NCI-H748 (cell line): ENCODE measurements around the gene PSMB11.
A peak's percentile ranks its signal among the peaks of the same experiment; 100 is the strongest.
"Not testable (repeated sequence)": the region's sequence is repeated elsewhere in the genome, so short reads cannot be mapped to it uniquely, and the experiment has no call there.

Experiments
- DNase-seq: peaks from one replicate; lab custom pipeline; 2025; ENCODE audit not compliant: unreplicated experiment; lab: John Stamatoyannopoulos, UW

Gene PSMB11, protein sequence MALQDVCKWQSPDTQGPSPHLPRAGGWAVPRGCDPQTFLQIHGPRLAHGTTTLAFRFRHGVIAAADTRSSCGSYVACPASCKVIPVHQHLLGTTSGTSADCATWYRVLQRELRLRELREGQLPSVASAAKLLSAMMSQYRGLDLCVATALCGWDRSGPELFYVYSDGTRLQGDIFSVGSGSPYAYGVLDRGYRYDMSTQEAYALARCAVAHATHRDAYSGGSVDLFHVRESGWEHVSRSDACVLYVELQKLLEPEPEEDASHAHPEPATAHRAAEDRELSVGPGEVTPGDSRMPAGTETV

GRCh38 chr14:23042162-23042965 is at the start of gene PSMB11:
TSS of gene PSMB11 (plus strand) at chr14:23042212. CDS start at chr14:23042226, 14 bp downstream.
- DNase-seq, result no peak

- no peak for DNase-seq
Observed at GRCh38 chr14:22993517-22993916, 48.5 kb upstream of the PSMB11 start.

DNA sequence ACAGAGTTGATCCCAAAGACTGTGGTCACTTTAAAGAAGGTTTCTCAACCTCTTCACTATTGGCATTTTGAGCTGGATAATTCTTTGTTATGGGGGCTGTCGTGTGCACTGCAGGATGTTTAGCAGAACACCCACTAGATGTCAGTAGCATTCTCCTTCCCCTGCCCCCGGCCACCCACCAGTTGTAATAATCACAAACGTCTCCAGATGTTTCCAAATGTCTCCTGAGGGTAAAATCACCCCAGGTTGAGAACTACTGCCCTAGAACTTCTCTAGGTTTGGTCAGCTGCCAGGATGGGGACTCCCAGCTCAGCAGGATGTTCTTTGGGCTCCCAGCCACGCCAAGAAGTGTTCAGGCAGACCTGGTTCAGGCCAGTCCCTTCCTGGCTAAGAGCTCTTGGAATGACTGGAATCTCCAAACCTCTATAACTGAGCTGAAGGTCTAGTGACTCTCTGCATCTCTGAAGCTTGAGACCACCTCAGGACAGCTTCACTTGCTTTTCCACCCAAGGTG is 47.2 kb upstream of the PSMB11 start:
- peak; percentile 29 for DNase-seq

DNA sequence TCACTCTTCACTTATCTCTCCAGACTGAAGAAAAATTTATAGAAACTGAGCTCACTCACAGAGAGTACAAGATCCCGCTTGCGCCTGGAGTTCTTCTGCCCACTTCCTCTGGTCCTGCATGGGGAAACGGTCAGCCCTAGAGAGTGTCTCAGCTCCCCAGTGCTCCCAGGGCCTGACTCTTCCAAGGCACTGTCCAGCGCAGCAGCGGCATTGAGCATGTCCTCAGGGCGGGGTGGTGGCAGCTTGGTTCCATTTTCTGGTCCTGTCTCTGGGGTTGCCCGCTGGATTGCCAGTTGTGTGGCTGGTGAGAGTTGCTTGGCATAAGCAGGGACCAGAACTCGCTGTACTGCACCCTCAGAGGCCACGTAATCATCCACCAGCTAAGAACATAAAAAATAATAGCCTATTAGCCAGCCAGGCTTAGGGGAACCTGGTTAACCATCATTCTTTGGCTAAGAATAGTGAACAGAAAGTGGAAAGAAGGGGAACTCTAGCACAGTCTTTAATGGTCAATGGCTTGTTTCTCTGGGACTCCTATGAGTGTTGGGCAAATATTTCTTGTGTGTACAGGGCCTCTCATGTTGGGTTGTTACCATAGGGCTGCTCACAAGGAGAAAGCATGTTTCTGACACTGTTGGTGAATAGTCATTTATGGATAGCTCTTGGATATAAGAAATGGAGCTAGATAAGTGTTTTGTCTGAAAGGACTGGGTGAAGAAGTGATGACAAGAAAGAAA is 46.0 kb upstream of the PSMB11 start:
- no peak for DNase-seq

- no peak for DNase-seq
Observed at GRCh38 chr14:22996768-22997654, 45.0 kb upstream of the PSMB11 start.

- no peak for DNase-seq
Observed at GRCh38 chr14:22997676-22998323, 44.2 kb upstream of the PSMB11 start.

- DNase-seq, result no peak
Observed at GRCh38 chr14:22998329-22999012, 43.5 kb upstream of the PSMB11 start.

- no peak for DNase-seq
Observed at GRCh38 chr14:23000860-23001259, 41.2 kb upstream of the PSMB11 start.

- DNase-seq, result no peak
Observed at GRCh38 chr14:23002592-23002991, 39.4 kb upstream of the PSMB11 start.

DNA sequence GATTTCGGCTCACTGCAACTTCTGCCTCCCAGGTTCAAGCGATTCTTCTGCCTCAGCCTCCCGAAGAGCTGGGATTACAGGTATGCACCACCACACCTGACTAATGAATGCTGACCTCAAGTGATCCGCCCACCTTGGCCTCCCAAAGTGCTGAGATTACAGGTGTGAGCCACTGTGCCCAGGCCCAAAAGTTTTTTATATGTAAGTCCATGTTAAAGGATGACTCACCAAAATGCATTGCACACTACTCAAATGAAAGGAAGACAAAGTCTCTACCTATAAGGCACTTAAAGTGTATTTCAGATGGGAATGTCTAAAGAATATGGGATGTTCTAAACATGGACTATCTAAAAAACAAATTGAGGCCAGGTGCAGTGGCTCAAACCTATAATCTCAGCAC is 37.7 kb upstream of the PSMB11 start:
- DNase-seq, result not testable (repeated sequence)

GRCh38 chr14:23005451-23006187 is 36.4 kb upstream of the PSMB11 start:
- no peak for DNase-seq

DNA sequence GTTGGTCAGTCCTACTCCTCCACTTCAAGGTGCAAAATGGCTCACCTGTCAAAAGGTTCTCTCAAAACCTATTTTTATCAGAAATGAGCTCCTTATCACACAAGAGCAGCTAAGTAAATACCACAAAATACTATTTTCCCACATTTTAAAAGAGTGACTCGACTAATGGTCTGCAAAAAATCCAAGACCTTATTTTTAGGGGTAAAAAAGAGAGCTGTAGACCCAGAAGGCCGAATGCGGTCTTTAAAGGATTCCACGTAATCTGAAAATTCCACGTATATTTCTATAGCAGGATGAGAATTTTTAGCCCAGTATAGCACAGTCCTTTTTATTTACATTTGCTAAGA is 35.9 kb upstream of the PSMB11 start:
- no peak for DNase-seq

GRCh38 chr14:23006544-23007419 is 35.2 kb upstream of the PSMB11 start:
- DNase-seq, result peak; percentile 98

GRCh38 chr14:23008831-23009230 is 33.2 kb upstream of the PSMB11 start:
- DNase-seq, result peak; percentile 44

DNA sequence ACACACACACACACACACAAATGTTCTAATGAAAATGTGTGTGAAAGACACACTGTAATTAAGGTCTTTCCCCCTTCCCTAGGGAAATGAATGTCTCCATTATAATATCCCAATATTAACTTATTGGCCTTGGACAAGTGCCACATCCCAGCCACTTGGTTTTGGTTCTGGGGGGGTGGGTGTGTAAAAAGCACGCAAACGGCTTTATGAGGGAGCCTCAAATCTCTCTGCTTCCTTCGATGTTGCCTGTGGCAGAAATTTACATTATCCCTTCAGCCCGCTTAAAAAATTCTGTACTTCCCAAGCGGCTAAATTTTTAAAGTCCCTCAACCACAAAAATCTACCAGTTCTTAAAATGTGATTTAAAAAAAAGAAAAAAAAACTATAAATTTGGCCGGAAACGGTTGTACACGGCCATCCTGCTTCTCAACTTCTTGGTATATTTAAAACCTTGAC is 32.5 kb upstream of the PSMB11 start:
- DNase-seq, result peak; percentile 35

- DNase-seq, result peak; percentile 83
Observed at GRCh38 chr14:23009939-23010726, 31.9 kb upstream of the PSMB11 start, which contains the start of gene C14orf93. TSS of gene C14orf93 (minus strand) at chr14:23010143. CDS start at chr14:22999023, 11,120 bp downstream.
